GM18502 (cell line): ENCODE measurements around the gene MTOR.

Experiments used
- ATAC-seq: cut with Tn5 transposase; IDR thresholded peaks from one replicate; pipeline ENCODE4 v1.9.1; 2021; ENCODE audit warnings: mild to moderate bottlenecking; ENCODE audit not compliant: unreplicated experiment, poor library complexity

The MTOR gene

GRCh38 chr1:11229203-11229602 is 33.1 kb downstream of the MTOR start:
- ATAC-seq, result no peak

GRCh38 chr1:11227106-11228077 is 35.0 kb downstream of the MTOR start:
- peak; percentile 65 for ATAC-seq

DNA sequence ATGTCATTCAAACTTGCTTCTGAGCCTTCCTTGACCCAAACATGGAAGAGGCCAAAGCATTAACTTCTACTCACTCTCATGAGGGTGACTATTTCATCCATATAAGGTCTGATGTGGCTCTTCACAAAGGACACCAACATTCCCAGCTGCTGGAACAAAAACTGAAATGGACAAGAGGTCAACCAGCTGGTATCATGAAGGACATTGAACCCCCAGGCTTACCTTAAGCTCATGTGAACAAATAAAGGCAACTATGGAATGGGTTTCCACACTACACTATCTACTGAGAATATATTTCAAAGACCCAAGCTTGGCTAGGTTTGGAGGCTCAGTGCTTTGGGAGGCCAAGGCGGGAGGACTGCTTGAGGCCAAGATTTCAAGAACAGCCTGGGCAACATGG is 46.3 kb downstream of the MTOR start:
- no peak for ATAC-seq

DNA sequence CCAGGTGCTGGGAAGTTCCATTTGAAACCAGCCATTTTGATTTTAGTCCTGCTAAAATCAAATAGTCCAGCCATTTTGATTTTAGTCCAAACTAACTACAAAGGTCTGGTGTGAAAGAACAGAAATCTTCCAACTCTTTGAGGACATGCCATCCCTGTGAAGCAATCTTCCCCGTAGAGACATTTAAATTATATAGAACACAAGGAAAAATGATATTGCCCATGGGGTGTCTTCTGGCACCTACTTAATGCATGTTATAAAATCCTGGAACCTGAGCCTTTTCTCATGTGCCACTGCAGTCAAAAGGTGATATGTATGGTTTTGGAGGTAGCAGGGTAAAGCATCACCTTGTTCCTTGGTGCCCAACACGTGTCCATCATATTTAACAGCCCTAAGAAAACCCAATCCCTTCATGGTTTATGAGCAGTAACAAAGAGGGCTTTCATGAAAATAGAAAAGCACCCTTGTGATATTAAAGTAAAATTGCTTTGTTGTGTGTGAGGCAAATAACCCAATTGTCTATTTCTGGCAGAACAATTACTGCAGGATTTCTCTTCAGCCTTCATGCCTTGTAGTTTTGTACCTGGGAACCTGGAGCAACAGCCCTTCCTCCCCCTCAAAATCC is 46.9 kb downstream of the MTOR start:
- ATAC-seq, result no peak

DNA sequence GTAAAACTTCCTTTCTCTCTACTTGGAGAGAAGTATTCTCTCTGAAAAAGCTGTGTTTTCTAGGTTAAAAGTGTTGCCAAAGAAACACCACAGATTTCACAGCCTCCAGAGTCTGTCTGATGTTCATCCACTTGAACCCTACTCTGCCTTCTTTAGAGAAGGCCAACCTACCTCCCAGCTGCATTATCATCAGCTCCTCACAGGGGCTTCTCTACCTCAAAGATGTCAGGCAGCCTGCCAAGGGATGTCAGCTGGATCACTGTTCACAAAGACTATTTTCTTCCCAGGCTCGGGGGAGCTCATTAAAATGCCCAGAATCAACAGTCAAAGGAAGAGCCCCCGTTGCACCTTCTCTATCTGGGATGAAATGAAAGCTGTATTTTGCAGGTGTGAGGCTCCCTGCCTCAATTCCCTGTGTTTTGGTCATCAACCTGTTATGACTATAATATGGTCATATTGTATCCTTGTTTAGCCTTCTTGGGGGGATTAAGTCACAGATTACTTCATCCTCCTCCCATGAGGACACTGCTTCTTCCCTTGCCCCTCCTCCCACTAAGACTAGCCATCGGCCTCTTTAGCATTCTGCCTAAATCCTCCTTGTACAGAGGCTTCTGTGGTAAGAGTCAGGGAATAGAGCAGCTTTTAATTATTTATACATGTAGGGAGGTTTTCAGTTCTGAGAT is 47.5 kb downstream of the MTOR start:
- no peak for ATAC-seq

GRCh38 chr1:11211925-11212587 is 50.3 kb downstream of the MTOR start:
- ATAC-seq, result no peak

GRCh38 chr1:11211461-11211860 is 50.9 kb downstream of the MTOR start:
- no peak for ATAC-seq

GRCh38 chr1:11207898-11208611 is 54.3 kb downstream of the MTOR start:
- no peak for ATAC-seq

GRCh38 chr1:11204396-11205190 is 57.8 kb downstream of the MTOR start:
- ATAC-seq, result no peak

DNA sequence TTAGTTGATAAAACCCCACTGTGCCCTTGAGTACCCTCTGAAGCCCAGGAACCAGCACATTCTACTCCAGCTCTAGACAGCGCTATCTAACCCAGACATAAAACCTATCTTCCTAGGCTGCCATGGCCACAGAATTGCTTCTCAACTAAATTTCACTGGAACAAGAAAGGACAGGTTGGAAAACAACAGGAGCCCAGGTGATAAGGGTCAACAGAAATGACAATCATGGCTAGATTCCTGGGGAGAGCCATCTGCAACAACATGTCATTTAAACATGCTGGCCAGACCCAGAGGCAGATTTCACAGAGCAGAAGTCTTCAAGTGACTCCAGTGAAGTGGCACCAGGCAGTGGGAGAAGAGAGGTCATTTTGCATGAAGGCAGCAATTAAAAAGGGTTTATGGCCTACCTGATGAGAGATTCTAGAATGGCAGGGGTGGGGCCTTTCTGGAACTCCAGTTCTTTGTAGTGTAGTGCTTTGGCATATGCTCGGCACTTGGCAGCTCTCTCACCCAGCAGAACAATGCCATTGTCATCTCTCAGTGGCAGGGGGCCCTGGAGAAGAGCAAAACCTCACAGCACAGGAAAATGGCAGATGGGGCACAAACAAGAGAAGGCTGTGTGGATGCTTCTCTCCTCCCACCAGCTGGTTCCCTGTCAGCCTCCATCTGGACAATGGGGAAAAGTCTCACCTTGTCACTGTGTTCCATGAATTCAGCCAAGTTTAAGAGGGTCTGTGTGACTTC is 63.3 kb downstream of the MTOR start:
- ATAC-seq, result no peak

- no peak for ATAC-seq
These were observed 64.1 kb downstream of the MTOR start for GRCh38 chr1:11198257-11198656.

GRCh38 chr1:11197359-11197758 is 65.0 kb downstream of the MTOR start:
- ATAC-seq, result no peak

GRCh38 chr1:11196945-11197344 is 65.4 kb downstream of the MTOR start:
- no peak for ATAC-seq

DNA sequence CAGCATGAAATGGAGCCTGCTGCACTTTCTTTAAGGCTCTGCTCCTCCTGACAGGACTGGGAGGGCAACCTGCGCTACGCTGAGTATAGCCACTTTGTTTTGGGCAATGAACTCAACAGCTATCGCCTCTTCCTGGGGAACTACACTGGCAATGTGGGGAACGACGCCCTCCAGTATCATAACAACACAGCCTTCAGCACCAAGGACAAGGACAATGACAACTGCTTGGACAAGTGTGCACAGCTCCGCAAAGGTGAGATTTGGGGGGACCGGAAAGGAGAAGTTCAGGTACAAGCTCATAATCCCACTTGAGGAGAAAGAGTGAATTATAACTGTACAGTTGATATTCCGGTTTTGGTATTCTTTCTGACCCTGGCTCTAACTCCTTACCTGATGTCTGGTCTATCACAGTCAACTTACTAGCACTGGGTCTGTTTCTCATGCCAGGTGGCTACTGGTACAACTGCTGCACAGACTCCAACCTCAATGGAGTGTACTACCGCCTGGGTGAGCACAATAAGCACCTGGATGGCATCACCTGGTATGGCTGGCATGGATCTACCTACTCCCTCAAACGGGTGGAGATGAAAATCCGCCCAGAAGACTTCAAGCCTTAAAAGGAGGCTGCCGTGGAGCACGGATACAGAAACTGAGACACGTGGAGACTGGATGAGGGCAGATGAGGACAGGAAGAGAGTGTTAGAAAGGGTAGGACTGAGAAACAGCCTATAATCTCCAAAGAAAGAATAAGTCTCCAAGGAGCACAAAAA is 67.8 kb downstream of the MTOR start:
- no peak for ATAC-seq

DNA sequence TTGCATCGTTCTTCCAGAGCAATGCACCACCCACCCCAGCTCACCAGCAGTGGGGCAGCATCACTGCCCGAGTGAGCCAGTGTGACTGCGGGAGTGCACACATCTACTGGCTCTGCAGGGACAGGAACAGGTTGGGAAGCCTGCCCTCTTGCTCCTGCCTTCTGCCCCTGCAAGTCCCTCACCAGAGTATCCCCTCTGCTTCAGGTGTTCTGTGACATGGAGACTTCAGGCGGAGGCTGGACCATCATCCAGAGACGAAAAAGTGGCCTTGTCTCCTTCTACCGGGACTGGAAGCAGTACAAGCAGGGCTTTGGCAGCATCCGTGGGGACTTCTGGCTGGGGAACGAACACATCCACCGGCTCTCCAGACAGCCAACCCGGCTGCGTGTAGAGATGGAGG is 69.0 kb downstream of the MTOR start:
- ATAC-seq, result no peak

- ATAC-seq, result no peak
These were observed 73.4 kb downstream of the MTOR start, which contains the start of gene ANGPTL7 for GRCh38 chr1:11188858-11189451. Gene ANGPTL7, plus strand, starts transcription at chr1:11189355. Its CDS starts 225 bp downstream, at chr1:11189580.

GRCh38 chr1:11188381-11188780 is 74.0 kb downstream of the MTOR start:
- ATAC-seq, result no peak
